H9 (cell line): ENCODE measurements around the gene TMEM221. TPM values are rescaled to one million over a fixed set of nuclear protein-coding genes. Genes with fewer than 3 reads are reported as not detected.

Experiments used
- DNase-seq: peaks from one replicate; pipeline ENCODE4 v3.0.0-alpha.2; 2017
- H2AFZ ChIP-seq: one replicate; pipeline ENCODE4 v1.6.1; 2013; ENCODE audit warnings: mild to moderate bottlenecking, low read length, control low read depth, moderate library complexity
- H2AK5ac ChIP-seq: 2 replicates; pipeline ENCODE4 v1.6.1; 2013; ENCODE audit warnings: low read length, control low read depth, mixed read lengths; ENCODE audit not compliant: insufficient read length
- H2BK120ac ChIP-seq: one replicate; pipeline ENCODE4 v1.6.1; 2013; ENCODE audit warnings: low read depth, mild to moderate bottlenecking, low read length, control low read depth, inconsistent platforms; ENCODE audit not compliant: poor library complexity, severe bottlenecking
- H2BK12ac ChIP-seq: 2 replicates; pipeline ENCODE4 v1.6.1; 2013; ENCODE audit warnings: low read length, control low read depth, mixed read lengths, low read depth; ENCODE audit not compliant: insufficient read length
- H2BK15ac ChIP-seq: 2 replicates; pipeline ENCODE4 v1.6.1; 2013; ENCODE audit warnings: low read depth, low read length, control low read depth
- H2BK20ac ChIP-seq: one replicate; pipeline ENCODE4 v1.6.1; 2013; ENCODE audit warnings: low read depth, mild to moderate bottlenecking, low read length, control low read depth, inconsistent platforms; ENCODE audit not compliant: poor library complexity, severe bottlenecking
- H2BK5ac ChIP-seq: 2 replicates; pipeline ENCODE4 v1.6.1; 2013; ENCODE audit warnings: low read length, control low read depth, mixed read lengths; ENCODE audit not compliant: insufficient read length
- H3K14ac ChIP-seq: 2 replicates; pipeline ENCODE4 v1.6.1; 2013; ENCODE audit warnings: low read length, control low read depth; ENCODE audit not compliant: insufficient read depth
- H3K18ac ChIP-seq: 2 replicates; pipeline ENCODE4 v1.6.1; 2013; ENCODE audit warnings: low read depth, mild to moderate bottlenecking, mixed read lengths, low read length, control low read depth; ENCODE audit not compliant: insufficient read length
- H3K23ac ChIP-seq: 2 replicates; pipeline ENCODE4 v1.6.1; 2013; ENCODE audit warnings: low read length, control low read depth, mixed read lengths, low read depth; ENCODE audit not compliant: insufficient read length
- H3K23me2 ChIP-seq: 2 replicates; pipeline ENCODE4 v1.6.1; 2013; ENCODE audit warnings: low read depth, mild to moderate bottlenecking, mixed read lengths, low read length, control low read depth; ENCODE audit not compliant: insufficient read length, poor library complexity, severe bottlenecking
- H3K27ac ChIP-seq: 2 replicates; pipeline ENCODE4 v1.5.1; 2013; ENCODE audit warnings: low read length, control low read depth, mixed read lengths, low read depth; ENCODE audit not compliant: insufficient read length
- H3K27me3 ChIP-seq: 2 replicates; pipeline ENCODE4 v1.6.1; 2013; ENCODE audit warnings: low read length, control low read depth, inconsistent platforms; ENCODE audit not compliant: insufficient read depth
- H3K4ac ChIP-seq: 2 replicates; pipeline ENCODE4 v1.6.1; 2013; ENCODE audit warnings: low read depth, mild to moderate bottlenecking, control low read depth, inconsistent platforms, low read length, moderate library complexity
- H3K4me1 ChIP-seq: 2 replicates; pipeline ENCODE4 v1.6.1; 2013; ENCODE audit warnings: low read length, control low read depth, inconsistent platforms; ENCODE audit not compliant: insufficient read depth
- H3K4me2 ChIP-seq: 2 replicates; pipeline ENCODE4 v1.6.1; 2013; ENCODE audit warnings: low read length, control low read depth, mixed read lengths; ENCODE audit not compliant: insufficient read length, insufficient read depth
- H3K56ac ChIP-seq: 2 replicates; pipeline ENCODE4 v1.6.1; 2013; ENCODE audit warnings: low read depth, mild to moderate bottlenecking, mixed read lengths, low read length, control low read depth; ENCODE audit not compliant: insufficient read length
- H3K79me1 ChIP-seq: 2 replicates; pipeline ENCODE4 v1.6.1; 2013; ENCODE audit warnings: low read depth, mild to moderate bottlenecking, moderate library complexity, low read length, control low read depth, inconsistent platforms; ENCODE audit not compliant: insufficient read depth, poor library complexity, severe bottlenecking
- H3K79me2 ChIP-seq: 2 replicates; pipeline ENCODE4 v1.6.1; 2013; ENCODE audit warnings: low read length, control low read depth, inconsistent platforms; ENCODE audit not compliant: insufficient read depth
- H3K9ac ChIP-seq: 2 replicates; pipeline ENCODE4 v1.6.1; 2013; ENCODE audit warnings: low read length, control low read depth, mixed read lengths; ENCODE audit not compliant: insufficient read length; ENCODE audit errors: extremely low read depth
- H3K9me3 ChIP-seq: one replicate; pipeline ENCODE4 v1.6.1; 2013; ENCODE audit warnings: low read depth, low read length, inconsistent platforms; ENCODE audit not compliant: control insufficient read depth
- H3T11ph ChIP-seq: one replicate; pipeline ENCODE4 v1.6.1; 2013; ENCODE audit warnings: mild to moderate bottlenecking, low read length, control low read depth, inconsistent platforms
- H4K20me1 ChIP-seq: one replicate; pipeline ENCODE4 v1.6.1; 2013; ENCODE audit not compliant: control insufficient read depth, insufficient read length, insufficient read depth
- H4K5ac ChIP-seq: 2 replicates; pipeline ENCODE4 v1.6.1; 2013; ENCODE audit warnings: low read depth, mild to moderate bottlenecking, mixed read lengths, low read length, control low read depth; ENCODE audit not compliant: insufficient read length
- H4K8ac ChIP-seq: replicated peaks from 2 replicates; pipeline ENCODE4 v1.6.1; 2013; ENCODE audit warnings: low read length, control low read depth, mixed read lengths, low read depth; ENCODE audit not compliant: insufficient read length
- H4K91ac ChIP-seq: 2 replicates; pipeline ENCODE4 v1.6.1; 2013; ENCODE audit warnings: low read depth, mild to moderate bottlenecking, moderate library complexity, mixed read lengths, low read length, control low read depth; ENCODE audit not compliant: insufficient read length
- H3K27ac Mint-ChIP-seq, 3 experiments: 2 replicates in 2 of 3; 3 replicates in 1 of 3; pipeline ENCODE4 v1.8.0; 2020 to 2021; ENCODE audit warnings: mixed read lengths in 3 of 3, mild to moderate bottlenecking in 1 of 3, moderate library complexity in 1 of 3
- H3K27me3 Mint-ChIP-seq: 2 replicates; pipeline ENCODE4 v1.8.0; 2021; ENCODE audit warnings: low read depth, mild to moderate bottlenecking, moderate library complexity, mixed read lengths
- H3K36me3 Mint-ChIP-seq, 3 experiments: 2 replicates in 2 of 3; 3 replicates in 1 of 3; pipeline ENCODE4 v1.8.0; 2020 to 2021; ENCODE audit warnings: low read depth in 3 of 3, mixed read lengths in 3 of 3; ENCODE audit not compliant: insufficient read depth in 1 of 3
- H3K4me1 Mint-ChIP-seq, 2 experiments: 2 replicates each; pipeline ENCODE4 v1.8.0; 2020; ENCODE audit warnings: mixed read lengths in 2 of 2
- H3K4me3 Mint-ChIP-seq, 2 experiments: 2 replicates in 1 of 2; 3 replicates in 1 of 2; pipeline ENCODE4 v1.8.0; 2020 to 2021; ENCODE audit warnings: mild to moderate bottlenecking in 2 of 2, mixed read lengths in 2 of 2, moderate library complexity in 1 of 2
- H3K9me3 Mint-ChIP-seq, 2 experiments: 2 replicates in 1 of 2; 3 replicates in 1 of 2; pipeline ENCODE4 v1.8.0; 2020; ENCODE audit warnings: mild to moderate bottlenecking in 2 of 2, mixed read lengths in 2 of 2, moderate library complexity in 1 of 2
- CTCF ChIP-seq: fragments of 200-600 bp; sonication (generic); conservative IDR thresholded peaks from 3 replicates; pipeline ENCODE4 v1.8.0; 2021; ENCODE audit warnings: antibody characterized with exemption, mild to moderate bottlenecking
- WGBS: extraction: QIAGEN DNeasy Blood & Tissue Kit; methylation state at CpG from one replicate; pipeline ENCODE4 v1.1.7; 2013; ENCODE audit warnings: missing lambda C conversion rate, low lambda C conversion rate, mixed read lengths; ENCODE audit not compliant: insufficient read length; ENCODE audit errors: extremely low coverage; 5-methylcytosine and 5-hydroxymethylcytosine counted together
- total RNA-seq: library from RNA; stranded (reverse); gene quantifications from 2 replicates; pipeline ENCODE4 v1.2.1, GENCODE V29; 2021

Gene TMEM221
- total RNA-seq, 1 experiment from 2014 or later: 1.4 TPM

GRCh38 chr19:17454576-17455071, 6.2 kb upstream of the TMEM221 start:
- peaks cover 67% of the 10 kb centered on the region for H3K27me3 Mint-ChIP-seq
- DNase-seq: peak; percentile 56
- H2BK15ac ChIP-seq: no peak overlapping the region
- H3K36me3 Mint-ChIP-seq: peaks cover 0 to 2% (median 0%) of the 10 kb centered on the region in 3 experiments; a peak in 2 of 7 replicates
- H3K27ac Mint-ChIP-seq: no peak overlapping the region
- no peak overlapping the region for H3K14ac ChIP-seq
- H2AFZ ChIP-seq: no peak overlapping the region
- peaks cover 4% of the 10 kb centered on the region for H4K20me1 ChIP-seq
- no peak for TF ChIP-seq CTCF
- no peak overlapping the region for H3K56ac ChIP-seq
- H4K5ac ChIP-seq: no peak overlapping the region
- H2BK20ac ChIP-seq: no peak overlapping the region
- no peaks in the 10 kb centered on the region for H3K9me3 ChIP-seq
- no peak overlapping the region for H4K91ac ChIP-seq
- H3K23me2 ChIP-seq: no peaks in the 10 kb centered on the region
- H3K4me1 ChIP-seq: no peaks in the 10 kb centered on the region
- no peak overlapping the region for H3K9ac ChIP-seq
- H3K27ac ChIP-seq: no peak overlapping the region
- H3K23ac ChIP-seq: no peak overlapping the region
- H4K8ac ChIP-seq: no peak overlapping the region
- H2BK120ac ChIP-seq: no peak overlapping the region
- H2BK5ac ChIP-seq: no peak overlapping the region
- no CpG with 5 or more reads among the region's 13 CpGs for WGBS
- no peak overlapping the region for H2BK12ac ChIP-seq
- peaks cover 7 to 14% of the 10 kb centered on the region in 2 experiments for H3K4me1 Mint-ChIP-seq
- no peak overlapping the region for H2AK5ac ChIP-seq
- H3K4me2 ChIP-seq: peak overlapping the region; percentile 38
- H3K4me3 Mint-ChIP-seq: peak overlapping the region; percentile 34 to 80
- H3K18ac ChIP-seq: no peak overlapping the region
- no peaks in the 10 kb centered on the region for H3K79me2 ChIP-seq
- H3K27me3 ChIP-seq: peaks cover 3% of the 10 kb centered on the region; the same call in 1 of the 2 replicates
- H3K4ac ChIP-seq: no peak overlapping the region
- H3K79me1 ChIP-seq: no peaks in the 10 kb centered on the region
- no peak overlapping the region for H3T11ph ChIP-seq
- H3K9me3 Mint-ChIP-seq: peaks cover 0 to 5% of the 10 kb centered on the region in 2 experiments; a peak in 1 of 5 replicates
